Fibroblast of lung (primary cell): ENCODE results near the gene C11orf42. TPM values are rescaled to one million over a fixed set of nuclear protein-coding genes. Genes with fewer than 3 reads are reported as not detected.

Experiments
- DNase-seq, 2 donors: peaks; one replicate each; pipeline versions ENCODE4 v3.0.0 to v3.0.0-alpha.2; 2010; ENCODE audit warnings: low read depth in 2 of 2
- H2AFZ ChIP-seq: 2 replicates; pipeline ENCODE4 v1.5.1; 2012; ENCODE audit warnings: low read length, control low read depth, inconsistent platforms
- H3K27ac ChIP-seq: 2 replicates; pipeline ENCODE4 v1.5.1; 2011; ENCODE audit warnings: low read length, control low read depth; ENCODE audit not compliant: insufficient read depth
- H3K27me3 ChIP-seq: 2 replicates; pipeline ENCODE4 v1.5.1; 2011; ENCODE audit warnings: mild to moderate bottlenecking, low read length; ENCODE audit not compliant: control insufficient read depth, insufficient read depth
- H3K36me3 ChIP-seq: 2 replicates; pipeline ENCODE4 v1.5.1; 2011; ENCODE audit warnings: low read length; ENCODE audit not compliant: control insufficient read depth, insufficient read depth
- H3K4me1 ChIP-seq: 2 replicates; pipeline ENCODE4 v1.5.1; 2011; ENCODE audit warnings: low read length; ENCODE audit not compliant: control insufficient read depth, insufficient read depth; ENCODE audit errors: extremely low read depth
- H3K4me2 ChIP-seq: 2 replicates; pipeline ENCODE4 v1.5.1; 2011; ENCODE audit warnings: low read length, control low read depth; ENCODE audit not compliant: insufficient read depth; ENCODE audit errors: extremely low read depth
- H3K4me3 ChIP-seq, 4 experiments: fragments of 200-600 bp in 1 of 4; sonication (generic) in 1 of 4; replicated peaks in 1 of 4; 2 replicates each; pipeline ENCODE4 v1.5.1; 2011 to 2016; ENCODE audit warnings: low read length in 4 of 4, low read depth in 3 of 4, mild to moderate bottlenecking in 3 of 4, control low read depth in 2 of 4, inconsistent platforms in 1 of 4, mixed read lengths in 1 of 4; ENCODE audit not compliant: insufficient read depth in 1 of 4; ENCODE audit errors: control extremely low read depth in 1 of 4
- H3K79me2 ChIP-seq: 2 replicates; pipeline ENCODE4 v1.5.1; 2012; ENCODE audit warnings: mild to moderate bottlenecking, low read length, inconsistent platforms; ENCODE audit not compliant: control insufficient read depth, insufficient read depth
- H3K9ac ChIP-seq: 2 replicates; pipeline ENCODE4 v1.5.1; 2011; ENCODE audit warnings: mild to moderate bottlenecking, low read length, control low read depth; ENCODE audit not compliant: insufficient read depth
- H3K9me3 ChIP-seq: 2 replicates; pipeline ENCODE4 v1.5.1; 2012; ENCODE audit warnings: low read depth, low read length; ENCODE audit not compliant: control insufficient read depth, insufficient read depth
- H4K20me1 ChIP-seq: 2 replicates; pipeline ENCODE4 v1.5.1; 2011; ENCODE audit warnings: low read length; ENCODE audit not compliant: control insufficient read depth, insufficient read depth; ENCODE audit errors: extremely low read depth
- CTCF ChIP-seq, 2 donors: IDR thresholded peaks in 1 of 2; conservative IDR thresholded peaks in 1 of 2; 1 replicate in 1 of 2; 2 replicates in 1 of 2; pipeline ENCODE4 v1.5.1; 2011 to 2012; ENCODE audit warnings: low read length in 2 of 2, control low read depth in 1 of 2, inconsistent platforms in 1 of 2, low read depth in 1 of 2, mild to moderate bottlenecking in 1 of 2
- EZH2 ChIP-seq: IDR thresholded peaks from 2 replicates; pipeline ENCODE4 v1.5.1; 2012; ENCODE audit warnings: low read length, control low read depth, mild to moderate bottlenecking; ENCODE audit errors: missing control alignments
- polyA plus RNA-seq, 2 donors: library from polyadenylated mRNA; depleted of rRNA in 1 of 2; stranded (reverse) in 1 of 2; unstranded in 1 of 2; fragments of >200 nt; gene quantifications; 2 replicates each; pipeline ENCODE4 v1.2.1, GENCODE V29; 2011 to 2012; ENCODE audit warnings: missing spikeins in 1 of 2
- total RNA-seq: library from RNA; depleted of rRNA; stranded (reverse); fragments of >200 nt; gene quantifications from 2 replicates; pipeline ENCODE4 v1.2.1, GENCODE V29; 2014

The C11orf42 gene
- total and polyA plus RNA-seq, 2 donors (not counting 1 experiment from before 2014, with no cell fraction given), result not detected

DNA sequence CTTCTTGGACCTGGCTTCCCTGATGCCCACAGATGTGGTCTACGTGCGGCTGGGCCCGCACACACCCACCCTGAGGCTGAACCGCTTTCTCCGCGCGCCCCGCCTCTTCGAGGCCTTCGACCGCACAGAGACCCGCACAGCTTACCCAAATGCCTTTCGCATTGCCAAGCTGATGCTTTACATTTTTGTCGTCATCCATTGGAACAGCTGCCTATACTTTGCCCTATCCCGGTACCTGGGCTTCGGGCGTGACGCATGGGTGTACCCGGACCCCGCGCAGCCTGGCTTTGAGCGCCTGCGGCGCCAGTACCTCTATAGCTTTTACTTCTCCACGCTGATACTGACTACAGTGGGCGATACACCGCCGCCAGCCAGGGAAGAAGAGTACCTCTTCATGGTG lies 34.8 kb downstream of the C11orf42 start:
- no peak for DNase-seq
- H3K36me3 ChIP-seq, result no peaks in the 10 kb centered on the region
- no peak overlapping the region for H2AFZ ChIP-seq
- no peaks in the 10 kb centered on the region for H3K4me1 ChIP-seq
- no peak for TF ChIP-seq EZH2
- TF ChIP-seq CTCF (conservative IDR thresholded peaks at IDR 0.05 in 1 of 2, IDR thresholded peaks at IDR 0.05 in 1 of 2; ENCODE audit: low read depth in 1 of 2, low read length in 2 of 2), result no peak
- peaks cover 13% of the 10 kb centered on the region for H3K27me3 ChIP-seq
- no peaks in the 10 kb centered on the region for H4K20me1 ChIP-seq
- no peaks in the 10 kb centered on the region for H3K79me2 ChIP-seq
- no peak overlapping the region for H3K9ac ChIP-seq
- H3K27ac ChIP-seq, result no peak overlapping the region
- no peaks in the 10 kb centered on the region for H3K9me3 ChIP-seq
- no peak overlapping the region for H3K4me2 ChIP-seq
- no peak overlapping the region for H3K4me3 ChIP-seq

DNA sequence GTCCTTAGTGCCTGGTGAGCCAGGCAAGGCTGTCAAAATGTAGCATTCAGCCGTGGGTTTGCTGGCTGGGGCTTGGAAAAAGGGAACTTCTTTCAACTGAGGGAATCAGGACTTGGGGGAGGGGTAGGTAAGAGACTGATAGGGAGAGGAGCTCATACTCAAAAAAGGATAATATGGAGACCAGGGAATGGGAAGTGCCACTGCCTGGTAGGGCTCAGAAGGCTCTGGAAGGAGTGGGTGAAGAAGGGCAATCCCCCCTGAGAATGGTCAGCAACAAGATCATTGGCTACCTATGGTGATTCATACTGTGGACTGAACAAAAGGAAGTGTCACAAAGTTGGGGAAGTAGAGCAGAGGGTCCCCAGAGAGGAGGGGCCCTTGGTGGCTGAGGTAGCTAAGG lies 35.4 kb downstream of the C11orf42 start:
- Histone ChIP-seq H2AFZ (no peak overlapping the region), H3K27ac (no peak overlapping the region), H3K9me3 (no peaks in the 10 kb centered on the region), H3K4me3 (no peak overlapping the region), H3K4me2 (no peak overlapping the region), H3K79me2 (no peaks in the 10 kb centered on the region), H3K36me3 (no peaks in the 10 kb centered on the region), H3K4me1 (no peaks in the 10 kb centered on the region), H3K27me3 (peaks cover 13% of the 10 kb centered on the region), H4K20me1 (no peaks in the 10 kb centered on the region), H3K9ac (no peak overlapping the region)
- TF ChIP-seq CTCF (conservative IDR thresholded peaks at IDR 0.05 in 1 of 2, IDR thresholded peaks at IDR 0.05 in 1 of 2; ENCODE audit: low read depth in 1 of 2, low read length in 2 of 2), result no peak
- no peak for DNase-seq

- no peaks in the 10 kb centered on the region for H3K79me2 ChIP-seq
- H3K9me3 ChIP-seq, result no peaks in the 10 kb centered on the region
- H2AFZ ChIP-seq, result no peak overlapping the region
- TF ChIP-seq EZH2, result no peak
- TF ChIP-seq CTCF (conservative IDR thresholded peaks at IDR 0.05 in 1 of 2, IDR thresholded peaks at IDR 0.05 in 1 of 2; ENCODE audit: low read depth in 1 of 2, low read length in 2 of 2), result no peak
- no peak overlapping the region for H3K4me2 ChIP-seq
- no peaks in the 10 kb centered on the region for H4K20me1 ChIP-seq
- no peaks in the 10 kb centered on the region for H3K36me3 ChIP-seq
- no peak overlapping the region for H3K27ac ChIP-seq
- no peak for DNase-seq
- no peaks in the 10 kb centered on the region for H3K4me1 ChIP-seq
- H3K27me3 ChIP-seq, result peaks cover 13% of the 10 kb centered on the region
- H3K9ac ChIP-seq, result no peak overlapping the region
- H3K4me3 ChIP-seq, result no peak overlapping the region
Measured at GRCh38 chr11:6241316-6241715, 36.0 kb downstream of the C11orf42 start.
